Measurements from ENCODE around the gene DCP1B.

DCP1B gene

GRCh38 chr12:1993341-1993740, 10.9 kb downstream of the DCP1B start:
- Histone ChIP-seq H3K27me3 (ENCODE audit: control insufficient read depth in 1 of 2, insufficient read depth in 1 of 2, low read length in 2 of 2) (no peaks in the 10 kb centered on the region), H4K8ac (ENCODE audit: low read length) (no peak overlapping the region), H3K27ac (ENCODE audit: low read length, poor library complexity, severe bottlenecking) (no peak overlapping the region), H3K23ac (ENCODE audit: low read length in 2 of 2) (no peak overlapping the region), H2AFZ (ENCODE audit: low read depth, low read length) (no peak overlapping the region), H2BK15ac (ENCODE audit: low read depth, poor library complexity, severe bottlenecking) (no peak overlapping the region), H2BK5ac (ENCODE audit: low read depth, low read length, poor library complexity, severe bottlenecking) (no peak overlapping the region), H3K4me2 (ENCODE audit: low read length, poor library complexity, severe bottlenecking) (no peak overlapping the region), H3K18ac (ENCODE audit: low read depth in 1 of 2, low read length in 2 of 2) (no peak overlapping the region), H2BK12ac (ENCODE audit: low read length in 2 of 2) (no peak overlapping the region), H3K9me3 (ENCODE audit: control insufficient read depth, low read length) (peaks cover 9% of the 10 kb centered on the region), H3K4me3 (ENCODE audit: insufficient read depth in 1 of 2, low read depth in 1 of 2, low read length in 2 of 2) (no peak overlapping the region), H3K14ac (ENCODE audit: low read length in 2 of 2) (no peak overlapping the region), H3K36me3 (ENCODE audit: control insufficient read depth in 1 of 2, insufficient read depth in 2 of 2, low read depth in 1 of 2, low read length in 2 of 2) (peaks cover 14 to 73% of the 10 kb centered on the region in 2 experiments), H3K9ac (ENCODE audit: low read length) (peak overlapping the region; percentile 39), H2AK5ac (ENCODE audit: low read length, severe bottlenecking) (no peak overlapping the region), H4K91ac (ENCODE audit: low read length) (no peak overlapping the region), H3K79me1 (replicated peaks; ENCODE audit: low read length, poor library complexity, severe bottlenecking) (peaks cover 32% of the 10 kb centered on the region), H2BK120ac (ENCODE audit: low read depth, low read length) (no peak overlapping the region), H3K4ac (ENCODE audit: low read depth in 1 of 2, low read length in 2 of 2) (no peak overlapping the region), H3K4me1 (ENCODE audit: control insufficient read depth, insufficient read depth, low read depth, low read length) (peaks cover 1% of the 10 kb centered on the region)
- DNase-seq, result peak; percentile 98
- WGBS, result no CpG with 5 or more reads among the region's 2 CpGs

- Histone ChIP-seq H3K23ac (ENCODE audit: low read length in 2 of 2) (no peak overlapping the region), H2BK5ac (ENCODE audit: low read depth, low read length, poor library complexity, severe bottlenecking) (no peak overlapping the region), H2BK12ac (ENCODE audit: low read length in 2 of 2) (no peak overlapping the region), H3K27me3 (ENCODE audit: control insufficient read depth in 1 of 2, insufficient read depth in 1 of 2, low read length in 2 of 2) (no peaks in the 10 kb centered on the region), H3K9ac (ENCODE audit: low read length) (no peak overlapping the region), H4K8ac (ENCODE audit: low read length) (no peak overlapping the region), H3K36me3 (ENCODE audit: control insufficient read depth in 1 of 2, insufficient read depth in 2 of 2, low read depth in 1 of 2, low read length in 2 of 2) (peaks cover 14 to 74% of the 10 kb centered on the region in 2 experiments), H3K14ac (ENCODE audit: low read length in 2 of 2) (no peak overlapping the region), H3K4me1 (ENCODE audit: control insufficient read depth, insufficient read depth, low read depth, low read length) (peaks cover 1% of the 10 kb centered on the region), H3K4me2 (ENCODE audit: low read length, poor library complexity, severe bottlenecking) (no peak overlapping the region), H3K79me1 (replicated peaks; ENCODE audit: low read length, poor library complexity, severe bottlenecking) (peaks cover 33% of the 10 kb centered on the region), H3K9me3 (ENCODE audit: control insufficient read depth, low read length) (peaks cover 15% of the 10 kb centered on the region), H2BK120ac (ENCODE audit: low read depth, low read length) (no peak overlapping the region), H2BK15ac (ENCODE audit: low read depth, poor library complexity, severe bottlenecking) (no peak overlapping the region), H4K91ac (ENCODE audit: low read length) (no peak overlapping the region), H3K27ac (ENCODE audit: low read length, poor library complexity, severe bottlenecking) (no peak overlapping the region), H2AK5ac (ENCODE audit: low read length, severe bottlenecking) (no peak overlapping the region), H3K4ac (ENCODE audit: low read depth in 1 of 2, low read length in 2 of 2) (peak overlapping the region in 1 of 2 experiments; percentile 90), H3K18ac (ENCODE audit: low read depth in 1 of 2, low read length in 2 of 2) (peak overlapping the region in 1 of 2 experiments; percentile 73), H2AFZ (ENCODE audit: low read depth, low read length) (no peak overlapping the region), H3K4me3 (ENCODE audit: insufficient read depth in 1 of 2, low read depth in 1 of 2, low read length in 2 of 2) (no peak overlapping the region)
- no peak for DNase-seq
- WGBS, result 85% methylated on average over 3 of the region's 3 CpGs
These were observed 11.5 kb downstream of the DCP1B start for GRCh38 chr12:1992732-1993131.

GRCh38 chr12:1989111-1989510, 15.1 kb downstream of the DCP1B start:
- no peak overlapping the region for H3K4me3 ChIP-seq (ENCODE audit: insufficient read depth in 1 of 2, low read depth in 1 of 2, low read length in 2 of 2)
- H3K79me1 ChIP-seq (replicated peaks; ENCODE audit: low read length, poor library complexity, severe bottlenecking), result peaks cover 24% of the 10 kb centered on the region
- no peak overlapping the region for H2AFZ ChIP-seq (ENCODE audit: low read depth, low read length)
- H2AK5ac ChIP-seq (ENCODE audit: low read length, severe bottlenecking), result no peak overlapping the region
- H3K36me3 ChIP-seq (ENCODE audit: control insufficient read depth in 1 of 2, insufficient read depth in 2 of 2, low read depth in 1 of 2, low read length in 2 of 2), result peaks cover 16 to 88% of the 10 kb centered on the region in 2 experiments
- no peak for DNase-seq
- H2BK120ac ChIP-seq (ENCODE audit: low read depth, low read length), result no peak overlapping the region
- no peak overlapping the region for H3K4ac ChIP-seq (ENCODE audit: low read depth in 1 of 2, low read length in 2 of 2)
- no peak overlapping the region for H2BK15ac ChIP-seq (ENCODE audit: low read depth, poor library complexity, severe bottlenecking)
- no peak overlapping the region for H3K27ac ChIP-seq (ENCODE audit: low read length, poor library complexity, severe bottlenecking)
- H3K23ac ChIP-seq (ENCODE audit: low read length in 2 of 2), result no peak overlapping the region
- no peak overlapping the region for H4K91ac ChIP-seq (ENCODE audit: low read length)
- 99% methylated on average over 4 of the region's 4 CpGs for WGBS
- peaks cover 50% of the 10 kb centered on the region for H3K9me3 ChIP-seq (ENCODE audit: control insufficient read depth, low read length)
- no peak overlapping the region for H3K4me2 ChIP-seq (ENCODE audit: low read length, poor library complexity, severe bottlenecking)
- H3K18ac ChIP-seq (ENCODE audit: low read depth in 1 of 2, low read length in 2 of 2), result no peak overlapping the region
- no peaks in the 10 kb centered on the region for H3K27me3 ChIP-seq (ENCODE audit: control insufficient read depth in 1 of 2, insufficient read depth in 1 of 2, low read length in 2 of 2)
- no peak overlapping the region for H3K9ac ChIP-seq (ENCODE audit: low read length)
- no peak overlapping the region for H2BK12ac ChIP-seq (ENCODE audit: low read length in 2 of 2)
- H3K14ac ChIP-seq (ENCODE audit: low read length in 2 of 2), result no peak overlapping the region
- H4K8ac ChIP-seq (ENCODE audit: low read length), result no peak overlapping the region
- H2BK5ac ChIP-seq (ENCODE audit: low read depth, low read length, poor library complexity, severe bottlenecking), result no peak overlapping the region
- no peaks in the 10 kb centered on the region for H3K4me1 ChIP-seq (ENCODE audit: control insufficient read depth, insufficient read depth, low read depth, low read length)

DNA sequence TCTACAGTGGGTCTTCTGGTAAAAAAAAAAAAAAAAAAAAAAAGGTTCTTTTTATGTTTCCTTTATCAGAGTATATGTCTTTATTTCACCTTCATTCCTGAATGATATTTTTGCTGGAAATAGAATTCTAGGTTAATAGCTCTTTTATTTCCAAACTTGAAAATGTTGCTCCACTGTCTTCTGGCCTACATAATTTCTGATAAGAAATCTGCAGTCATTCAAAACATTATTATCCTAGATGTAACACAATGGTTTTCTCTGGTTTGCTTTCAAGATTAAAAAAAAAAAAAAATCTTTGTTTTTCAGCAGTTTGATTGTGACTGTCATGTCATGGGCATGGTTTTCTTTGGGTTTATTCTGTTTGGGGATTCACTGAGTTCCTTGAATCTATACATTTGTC, 19.5 kb downstream of the DCP1B start:
- Histone ChIP-seq H3K9me3 (ENCODE audit: control insufficient read depth, low read length) (peaks cover 55% of the 10 kb centered on the region), H2AFZ (ENCODE audit: low read depth, low read length) (no peak overlapping the region), H3K79me1 (replicated peaks; ENCODE audit: low read length, poor library complexity, severe bottlenecking) (peaks cover 14% of the 10 kb centered on the region), H3K4me2 (ENCODE audit: low read length, poor library complexity, severe bottlenecking) (no peak overlapping the region), H3K4me3 (ENCODE audit: insufficient read depth in 1 of 2, low read depth in 1 of 2, low read length in 2 of 2) (peak overlapping the region in 1 of 2 experiments; percentile 46), H2BK12ac (ENCODE audit: low read length in 2 of 2) (no peak overlapping the region), H3K9ac (ENCODE audit: low read length) (no peak overlapping the region), H3K4ac (ENCODE audit: low read depth in 1 of 2, low read length in 2 of 2) (no peak overlapping the region), H4K8ac (ENCODE audit: low read length) (no peak overlapping the region), H3K14ac (ENCODE audit: low read length in 2 of 2) (no peak overlapping the region), H3K27me3 (ENCODE audit: control insufficient read depth in 1 of 2, insufficient read depth in 1 of 2, low read length in 2 of 2) (no peaks in the 10 kb centered on the region), H2AK5ac (ENCODE audit: low read length, severe bottlenecking) (no peak overlapping the region), H3K23ac (ENCODE audit: low read length in 2 of 2) (no peak overlapping the region), H2BK120ac (ENCODE audit: low read depth, low read length) (no peak overlapping the region), H2BK5ac (ENCODE audit: low read depth, low read length, poor library complexity, severe bottlenecking) (no peak overlapping the region), H3K36me3 (ENCODE audit: control insufficient read depth in 1 of 2, insufficient read depth in 2 of 2, low read depth in 1 of 2, low read length in 2 of 2) (peaks cover 16 to 68% of the 10 kb centered on the region in 2 experiments), H3K27ac (ENCODE audit: low read length, poor library complexity, severe bottlenecking) (no peak overlapping the region), H2BK15ac (ENCODE audit: low read depth, poor library complexity, severe bottlenecking) (no peak overlapping the region), H4K91ac (ENCODE audit: low read length) (no peak overlapping the region), H3K18ac (ENCODE audit: low read depth in 1 of 2, low read length in 2 of 2) (no peak overlapping the region), H3K4me1 (ENCODE audit: control insufficient read depth, insufficient read depth, low read depth, low read length) (no peaks in the 10 kb centered on the region)
- DNase-seq, result no peak

Measured in mesenchymal stem cell (in vitro differentiated cells and primary cell).